Left ventricle myocardium inferior (tissue), 1 donor: Measurements from ENCODE around the gene FAM53A. TPM values are rescaled to one million over a fixed set of nuclear protein-coding genes. Genes with fewer than 3 reads are reported as not detected.

Experiments
- DNase-seq: peaks from one replicate; pipeline ENCODE4 v3.0.0-alpha.2; 2020
- H3K27ac ChIP-seq: fragments of 200-600 bp; replicated peaks from 2 replicates; pipeline ENCODE4 v1.8.0; 2021
- H3K27me3 ChIP-seq: fragments of 200-600 bp; 2 replicates; pipeline ENCODE4 v1.8.0; 2021; ENCODE audit warnings: low read depth
- H3K36me3 ChIP-seq: fragments of 200-600 bp; 2 replicates; pipeline ENCODE4 v1.8.0; 2021
- H3K4me1 ChIP-seq: fragments of 200-600 bp; 2 replicates; pipeline ENCODE4 v1.8.0; 2021
- H3K4me3 ChIP-seq: fragments of 200-600 bp; 2 replicates; pipeline ENCODE4 v1.8.0; 2021; ENCODE audit warnings: mild to moderate bottlenecking, moderate library complexity
- H3K9me3 ChIP-seq: fragments of 200-600 bp; replicated peaks from 2 replicates; pipeline ENCODE4 v1.8.0; 2021
- CTCF ChIP-seq: fragments of 200-600 bp; IDR thresholded peaks from 2 replicates; pipeline ENCODE4 v1.8.0; 2021; ENCODE audit warnings: antibody characterized with exemption, mild to moderate bottlenecking, borderline replicate concordance
- intact Hi-C: fragments of 100-400 bp; cut with micrococcal nuclease; formaldehyde crosslinking; loops from one replicate; pipeline ENCODE4 v1.11.0; 2022
- total RNA-seq: library from RNA; stranded (reverse); fragmentation: NEBNext Ultra II Directional; extraction: Animal tissue kit (Norgen Biotek cat#: 25700); gene quantifications from one replicate; pipeline ENCODE4 v1.2.1, GENCODE V29; 2021
- donor health status: DM: no; HTN: yes; CAD: no; lungs with severe emphysema.

The FAM53A gene
- total RNA-seq, 1 donor from 2014 or later: 0.71 TPM

- no peaks in the 10 kb centered on the region for H3K27me3 ChIP-seq
- H3K4me3 ChIP-seq: no peak overlapping the region
- H3K9me3 ChIP-seq: no peaks in the 10 kb centered on the region
- no peaks in the 10 kb centered on the region for H3K36me3 ChIP-seq
- TF ChIP-seq CTCF: no peak
- DNase-seq: no peak
- H3K27ac ChIP-seq: no peak overlapping the region
- no peaks in the 10 kb centered on the region for H3K4me1 ChIP-seq
- intact Hi-C loops: no loop called here
Observed at GRCh38 chr4:1652088-1652487, 32.0 kb downstream of the FAM53A start.

GRCh38 chr4:1651609-1652008, 32.5 kb downstream of the FAM53A start:
- Histone ChIP-seq H3K4me3 (no peak overlapping the region), H3K4me1 (no peaks in the 10 kb centered on the region), H3K36me3 (no peaks in the 10 kb centered on the region), H3K27me3 (no peaks in the 10 kb centered on the region), H3K9me3 (no peaks in the 10 kb centered on the region), H3K27ac (no peak overlapping the region)
- DNase-seq: no peak
- intact Hi-C loops: no loop called here
- no peak for TF ChIP-seq CTCF

- intact Hi-C loops: no loop called here
- DNase-seq: no peak
- peaks cover 14% of the 10 kb centered on the region for H3K4me1 ChIP-seq
- no peaks in the 10 kb centered on the region for H3K27me3 ChIP-seq
- no peaks in the 10 kb centered on the region for H3K36me3 ChIP-seq
- no peak overlapping the region for H3K4me3 ChIP-seq
- H3K27ac ChIP-seq: no peak overlapping the region
- no peaks in the 10 kb centered on the region for H3K9me3 ChIP-seq
- no peak for TF ChIP-seq CTCF
Observed at GRCh38 chr4:1648962-1649361, 35.2 kb downstream of the FAM53A start.

GRCh38 chr4:1647432-1647831, 36.7 kb downstream of the FAM53A start:
- Histone ChIP-seq H3K4me3 (no peak overlapping the region), H3K9me3 (no peaks in the 10 kb centered on the region), H3K27ac (no peak overlapping the region), H3K4me1 (peaks cover 14% of the 10 kb centered on the region), H3K27me3 (no peaks in the 10 kb centered on the region), H3K36me3 (no peaks in the 10 kb centered on the region)
- DNase-seq: no peak
- intact Hi-C loops: no loop called here
- no peak for TF ChIP-seq CTCF

DNA sequence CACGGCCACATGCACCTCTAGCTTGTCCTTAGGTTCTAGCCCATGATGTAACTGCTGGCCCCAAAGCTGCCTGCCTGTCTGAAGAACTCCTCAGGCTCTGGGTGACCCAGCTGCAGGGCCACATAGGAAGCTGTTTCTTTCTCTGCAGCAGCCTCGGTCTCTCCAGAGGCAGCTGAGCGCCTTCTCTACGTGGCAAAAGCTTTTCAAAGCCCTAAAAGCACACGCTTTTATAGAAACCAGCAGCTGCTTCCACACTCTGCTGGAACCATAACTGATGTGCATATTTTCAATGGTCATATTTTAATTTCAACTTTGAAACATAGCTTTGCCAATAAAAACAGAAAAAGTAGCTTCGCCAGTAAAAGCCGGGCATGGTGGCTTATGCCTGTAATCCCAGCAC, 37.4 kb downstream of the FAM53A start:
- H3K27me3 ChIP-seq: no peaks in the 10 kb centered on the region
- no peak for DNase-seq
- peaks cover 14% of the 10 kb centered on the region for H3K4me1 ChIP-seq

More for the DNA sequence above, 37.4 kb downstream of the FAM53A start:
- no peak for TF ChIP-seq CTCF
- Histone ChIP-seq H3K36me3 (no peaks in the 10 kb centered on the region), H3K4me3 (no peak overlapping the region), H3K9me3 (no peaks in the 10 kb centered on the region), H3K27ac (no peak overlapping the region)
- intact Hi-C loops: no loop called here
